K562 (cell line): Measurements from ENCODE around the gene SAMD4A. TPM values are rescaled to one million over a fixed set of nuclear protein-coding genes. Genes with fewer than 3 reads are reported as not detected.

Experiments used
- ATAC-seq: fragments of 200-7000 bp; cut with Tn5 transposase; 3 replicates; pipeline ENCODE4 v1.9.1; 2020; ENCODE audit warnings: moderate library complexity
- BruUV-seq: library from RNA; stranded (reverse); fragments of 400-500 nt; replicated peaks from 2 replicates; lab custom pipeline; 2021; lab: Mats Ljungman, UMichigan
- CTCF ChIA-PET: fragments of 300-600 bp; formaldehyde crosslinking; extraction: SDS; loops from one replicate; lab custom pipeline; 2021; ENCODE audit warnings: low intra/inter-chr PET ratio; lab: Yijun Ruan, JAX
- POLR2A ChIA-PET: fragments of 300-600, 350-650 bp; sonication (Branson Sonifier 250); formaldehyde crosslinking; extraction: SDS; loops from one replicate; lab custom pipeline; 2021; ENCODE audit warnings: antibody characterized with exemption, inconsistent platforms; lab: Yijun Ruan, JAX
- DNase-seq, 4 experiments: peaks; one replicate each; pipeline versions ENCODE4 v3.0.0 to v3.0.0-alpha.2; 2011 to 2018; ENCODE audit warnings: low spot score in 3 of 4, mixed read lengths in 3 of 4; ENCODE audit errors: extremely low read depth in 1 of 4
- FAIRE-seq: peaks from 2 replicates; lab custom pipeline; 2011; peaks lifted over from hg19 to GRCh38; lab: Jason Lieb, UNC
- H2AFZ ChIP-seq: 2 replicates; pipeline ENCODE4 v1.6.0; 2011; ENCODE audit warnings: low read depth, low read length, control low read depth, inconsistent platforms
- H3K27ac ChIP-seq: fragments of 200-600 bp; 3 replicates; pipeline ENCODE4 v1.8.0; 2011; ENCODE audit warnings: low read depth, mild to moderate bottlenecking, control low read depth, inconsistent platforms, low read length, moderate library complexity, mixed read lengths; ENCODE audit errors: extremely low read depth
- H3K27me3 ChIP-seq, 2 experiments: fragments of 300-600 bp in 1 of 2; 2 replicates in 1 of 2; 3 replicates in 1 of 2; pipeline versions ENCODE4 v1.6.0 to v1.8.0; 2011; ENCODE audit warnings: inconsistent platforms in 2 of 2, low read length in 2 of 2, mild to moderate bottlenecking in 1 of 2, mixed read lengths in 1 of 2, moderate library complexity in 1 of 2; ENCODE audit not compliant: control insufficient read depth in 2 of 2, insufficient read depth in 2 of 2
- H3K36me3 ChIP-seq: fragments of 300-600 bp; 3 replicates; pipeline ENCODE4 v1.8.0; 2011; ENCODE audit warnings: mild to moderate bottlenecking, low read length, inconsistent platforms; ENCODE audit not compliant: control insufficient read depth, insufficient read depth
- H3K4me1 ChIP-seq, 2 experiments: fragments of 200-600 bp in 1 of 2; replicated peaks in 1 of 2; 2 replicates in 1 of 2; 3 replicates in 1 of 2; pipeline versions ENCODE4 v1.5.1 to v1.8.0; 2011; ENCODE audit warnings: inconsistent platforms in 2 of 2, low read length in 2 of 2, mild to moderate bottlenecking in 1 of 2, mixed read lengths in 1 of 2, moderate library complexity in 1 of 2; ENCODE audit not compliant: control insufficient read depth in 2 of 2, insufficient read depth in 2 of 2
- H3K4me2 ChIP-seq: 2 replicates; pipeline ENCODE4 v1.6.1; 2011; ENCODE audit warnings: low read length, control low read depth, inconsistent platforms, mixed read lengths; ENCODE audit not compliant: insufficient read depth
- H3K4me3 ChIP-seq: fragments of 200-600 bp; sonication (generic), shearing (Covaris generic); 2 replicates; pipeline ENCODE4 v1.5.1; 2016; ENCODE audit warnings: control low read depth, inconsistent platforms
- H3K79me2 ChIP-seq: fragments of 200-600 bp; 3 replicates; pipeline ENCODE4 v1.8.0; 2011; ENCODE audit warnings: low read length, inconsistent platforms; ENCODE audit not compliant: control insufficient read depth, insufficient read depth
- H3K9ac ChIP-seq, 2 experiments: 2 replicates each; pipeline versions ENCODE4 v1.6.0 to v1.6.1; 2011; ENCODE audit warnings: low read depth in 2 of 2, low read length in 2 of 2, control low read depth in 1 of 2, inconsistent platforms in 1 of 2, mild to moderate bottlenecking in 1 of 2, mixed read lengths in 1 of 2; ENCODE audit not compliant: insufficient read depth in 1 of 2
- H3K9me1 ChIP-seq: one replicate; pipeline ENCODE4 v1.6.0; 2011; ENCODE audit warnings: inconsistent platforms, mild to moderate bottlenecking, low read length, moderate library complexity; ENCODE audit not compliant: control insufficient read depth, insufficient read depth
- H3K9me3 ChIP-seq: replicated peaks from 2 replicates; pipeline ENCODE4 v1.5.1; 2011; ENCODE audit warnings: low read depth, low read length, inconsistent platforms; ENCODE audit not compliant: control insufficient read depth, insufficient read depth
- H4K20me1 ChIP-seq: replicated peaks from 2 replicates; pipeline ENCODE4 v1.6.1; 2011; ENCODE audit warnings: low read length, inconsistent platforms, mixed read lengths; ENCODE audit not compliant: control insufficient read depth, insufficient read depth
- BCL6 ChIP-seq: fragments of 250-450 bp; sonication (Bioruptor Pico); IDR thresholded peaks from 2 replicates; pipeline ENCODE4 v1.4.0; 2020
- FOXJ3 ChIP-seq: sonication (generic); formaldehyde crosslinking; IDR thresholded peaks from 2 replicates; pipeline ENCODE4 v1.4.0; 2020; ENCODE audit warnings: mild to moderate bottlenecking, missing genetic modification reagents
- GABPA ChIP-seq: fragments of 200-800 bp; sonication (Bioruptor generic); conservative IDR thresholded peaks from 2 replicates; pipeline ENCODE4 v1.6.1; 2016; ENCODE audit warnings: low read depth, missing genetic modification characterization, missing compliant biosample characterization
- HNRNPK ChIP-seq: fragments of 200-400 bp; formaldehyde crosslinking; IDR thresholded peaks from one replicate; pipeline ENCODE4 v1.6.1; 2018; ENCODE audit warnings: mild to moderate bottlenecking, low read depth, low read length; ENCODE audit not compliant: poor library complexity, severe bottlenecking
- KLF10 ChIP-seq: fragments of 250-450 bp; sonication (Bioruptor Pico); IDR thresholded peaks from 2 replicates; pipeline ENCODE4 v1.6.1; 2021; ENCODE audit warnings: matching md5 sums
- MAX ChIP-seq: sonication (generic); formaldehyde crosslinking; IDR thresholded peaks from 2 replicates; pipeline ENCODE4 v1.9.0; 2022; ENCODE audit warnings: mild to moderate bottlenecking, missing genetic modification reagents
- NR2F6 ChIP-seq: fragments of 450-650 bp; formaldehyde crosslinking; IDR thresholded peaks from 2 replicates; pipeline ENCODE4 v1.4.0; 2020; ENCODE audit warnings: mild to moderate bottlenecking
- PBX2 ChIP-seq, 2 experiments: IDR thresholded peaks in 1 of 2; conservative IDR thresholded peaks in 1 of 2; 2 replicates each; pipeline ENCODE4 v1.6.1; 2016; ENCODE audit warnings: low read depth in 2 of 2, mild to moderate bottlenecking in 1 of 2, missing compliant biosample characterization in 1 of 2, missing genetic modification characterization in 1 of 2, moderate library complexity in 1 of 2
- PCBP1 ChIP-seq: fragments of 200-400 bp; formaldehyde crosslinking; IDR thresholded peaks from 2 replicates; pipeline ENCODE4 v1.6.1; 2018; ENCODE audit warnings: mild to moderate bottlenecking, low read depth, low read length; ENCODE audit not compliant: poor library complexity, severe bottlenecking
- POU5F1 ChIP-seq: fragments of 150-350 bp; IDR thresholded peaks from 2 replicates; pipeline ENCODE4 v1.6.1; 2014; ENCODE audit warnings: borderline replicate concordance, low read length, low read depth, mild to moderate bottlenecking; ENCODE audit not compliant: partially characterized antibody
- RNF2 ChIP-seq: sonication (generic); IDR thresholded peaks from 2 replicates; pipeline ENCODE4 v1.6.1; 2016
- SMC3 ChIP-seq: conservative IDR thresholded peaks from 2 replicates; pipeline ENCODE4 v1.6.1; 2011; ENCODE audit warnings: low read depth, low read length, improper control_type of control experiment; ENCODE audit not compliant: insufficient read depth
- SNIP1 ChIP-seq: fragments of 450-650 bp; IDR thresholded peaks from 2 replicates; pipeline ENCODE4 v1.7.1; 2017; ENCODE audit warnings: low read depth, mild to moderate bottlenecking
- SREBF2 ChIP-seq: sonication (generic); formaldehyde crosslinking; IDR thresholded peaks from 2 replicates; pipeline ENCODE4 v1.4.0; 2020; ENCODE audit warnings: mild to moderate bottlenecking, missing genetic modification reagents
- ZNF507 ChIP-seq: conservative IDR thresholded peaks from 2 replicates; pipeline ENCODE4 v1.6.1; 2017; ENCODE audit warnings: missing genetic modification characterization, missing compliant biosample characterization
- ZNF518B ChIP-seq: fragments of 250-450 bp; sonication (Bioruptor Pico); IDR thresholded peaks from 2 replicates; pipeline ENCODE4 v1.5.0; 2021; ENCODE audit warnings: mild to moderate bottlenecking, moderate library complexity
- ZNF561 ChIP-seq: fragments of 450-650 bp; formaldehyde crosslinking; conservative IDR thresholded peaks from 2 replicates; pipeline ENCODE4 v1.4.0; 2020; ENCODE audit warnings: mild to moderate bottlenecking, moderate library complexity
- WGBS: fragments of 100-300 bp; shearing (Covaris generic); methylation state at CpG from one replicate; pipeline ENCODE4 v1.1.6; 2016; ENCODE audit warnings: low coverage, mixed read lengths; ENCODE audit not compliant: insufficient coverage; ENCODE audit errors: missing lambda C conversion rate; 5-methylcytosine and 5-hydroxymethylcytosine counted together
- in situ Hi-C: fragments of 300-500 bp; cut with MboI; formaldehyde crosslinking; loops from 4 replicates; pipeline ENCODE4 v1.15.0; 2018; ENCODE audit warnings: inconsistent platforms, mixed read lengths
- intact Hi-C: fragments of 100-400 bp; cut with micrococcal nuclease; formaldehyde crosslinking; loops from 2 replicates; pipeline ENCODE4 v1.14.2; 2022
- polyA plus RNA-seq, 8 experiments: library from polyadenylated mRNA; depleted of rRNA in 4 of 8; stranded (reverse) in 5 of 8; unstranded in 3 of 8; fragments of >200 nt; fragmentation: Nextera tagmentation in 2 of 8; fragmentation: Illumina TruSeq in 1 of 8; extraction: Ambion mirVana in 2 of 8; extraction: Trizol in 1 of 8; gene quantifications; 2 replicates each; pipeline versions ENCODE4 v1.2.1 to v1.2.3, GENCODE V29; 2011 to 2014; ENCODE audit warnings: inconsistent platforms in 1 of 8, missing spikeins in 1 of 8
- total RNA-seq, 7 experiments: library from RNA; depleted of rRNA in 6 of 7; stranded (reverse); fragments of >200 nt in 6 of 7; fragmentation: Illumina TruSeq in 2 of 7; extraction: Trizol in 2 of 7; gene quantifications; 2 replicates each; pipeline versions ENCODE4 v1.2.1 to v1.2.3, GENCODE V29; 2011 to 2021; ENCODE audit warnings: low replicate concordance in 1 of 7

SAMD4A gene
- total and polyA plus RNA-seq, 9 of the 15 experiments (the other 6 are each of a cell fraction or from before 2014, with no cell fraction given) = 0.66 to 6.8 (median 3.3) TPM

- ATAC-seq = no peak
- no peaks in the 10 kb centered on the region for H4K20me1 ChIP-seq
- no peak overlapping the region for H3K9ac ChIP-seq
- in situ Hi-C loops (no loop called here), intact Hi-C loops (no loop called here)
- no peaks in the 10 kb centered on the region for H3K9me3 ChIP-seq
- H3K36me3 ChIP-seq = no peaks in the 10 kb centered on the region
- H3K4me1 ChIP-seq = peaks cover 0 to 22% of the 10 kb centered on the region in 2 experiments; a peak in 4 of 5 replicates
- no peak overlapping the region for H3K27ac ChIP-seq
- no peak for FAIRE-seq
- 69% methylated on average over 5 of the region's 5 CpGs for WGBS
- H2AFZ ChIP-seq = no peak overlapping the region
- ChIA-PET CTCF (no interaction called here), POLR2A (interaction anchor here (1.2 kb wide), 1 partner anchor 14 kb away, joined by 4 read pairs; no protein-coding TSS in a partner anchor)
- H3K27me3 ChIP-seq = no peaks in the 10 kb centered on the region
- no peaks in the 10 kb centered on the region; the same call in 2 of the 3 replicates for H3K79me2 ChIP-seq
- H3K9me1 ChIP-seq = no peaks in the 10 kb centered on the region
- H3K4me3 ChIP-seq = no peak overlapping the region
- DNase-seq = no peak
- no TSS peak for BruUV-seq
- no peak overlapping the region for H3K4me2 ChIP-seq
- TF ChIP-seq ZNF518B (CRISPR knock-in tag) (no peak), SREBF2 (CRISPR knock-in tag) (no peak), NR2F6 (CRISPR knock-in tag) (no peak), ZNF507 (tag) (no peak), SMC3 (no peak), ZNF561 (no peak), MAX (CRISPR knock-in tag) (no peak), RNF2 (no peak), HNRNPK (no peak), BCL6 (CRISPR knock-in tag) (no peak), KLF10 (CRISPR knock-in tag) (no peak), PBX2 (CRISPR knock-in tag; IDR thresholded peaks at IDR 0.05; ENCODE audit: low read depth) (no peak), PBX2 (tag; conservative IDR thresholded peaks at IDR 0.05; ENCODE audit: low read depth) (no peak), POU5F1 (no peak), FOXJ3 (CRISPR knock-in tag) (no peak), PCBP1 (no peak), SNIP1 (no peak), GABPA (tag) (no peak)
Observed at GRCh38 chr14:54672688-54673087, 105.8 kb downstream of the SAMD4A start.
